CD4-positive, alpha-beta T cell treated with Interleukin-15 for 4 hours (primary cell): ENCODE results near the gene C1orf198.
A peak's percentile ranks its signal among the peaks of the same experiment; 100 is the strongest.

Experiments
- DNase-seq: peaks from one replicate; pipeline ENCODE4 v3.0.0-alpha.2; 2020; ENCODE audit warnings: low spot score

Gene C1orf198

GRCh38 chr1:230867903-230868735, at the start of gene C1orf198:
Gene C1orf198, minus strand, starts transcription at chr1:230868521. Its CDS starts 9 bp downstream, at chr1:230868512.
- DNase-seq = peak; percentile 73

- peak; percentile 74 for DNase-seq
These were observed 49.2 kb upstream of the C1orf198 start for GRCh38 chr1:230917284-230918135.

- DNase-seq = no peak
These were observed 48.4 kb upstream of the C1orf198 start for GRCh38 chr1:230916587-230917283.

GRCh38 chr1:230915078-230915477, 46.8 kb upstream of the C1orf198 start:
- no peak for DNase-seq

GRCh38 chr1:230913496-230913895, 45.2 kb upstream of the C1orf198 start:
- no peak for DNase-seq

- no peak for DNase-seq
These were observed 42.4 kb upstream of the C1orf198 start for GRCh38 chr1:230910755-230911117.

GRCh38 chr1:230909974-230910754, 41.8 kb upstream of the C1orf198 start:
- no peak for DNase-seq

GRCh38 chr1:230907472-230908205, 39.3 kb upstream of the C1orf198 start:
- DNase-seq = no peak

GRCh38 chr1:230906226-230906625, 37.9 kb upstream of the C1orf198 start:
- no peak for DNase-seq

- no peak for DNase-seq
These were observed 37.4 kb upstream of the C1orf198 start for GRCh38 chr1:230905733-230906132.

- DNase-seq = no peak
These were observed 34.1 kb upstream of the C1orf198 start for GRCh38 chr1:230902349-230902923.

- no peak for DNase-seq
These were observed 33.4 kb upstream of the C1orf198 start for GRCh38 chr1:230901671-230902070.

- no peak for DNase-seq
These were observed 32.7 kb upstream of the C1orf198 start for GRCh38 chr1:230900984-230901383.

GRCh38 chr1:230899841-230900251, 31.5 kb upstream of the C1orf198 start:
- DNase-seq = no peak

- DNase-seq = no peak
These were observed 30.4 kb upstream of the C1orf198 start for GRCh38 chr1:230898748-230899147.

- no peak for DNase-seq
These were observed 29.8 kb upstream of the C1orf198 start for GRCh38 chr1:230898144-230898543.

GRCh38 chr1:230896779-230897178, 28.5 kb upstream of the C1orf198 start:
- DNase-seq = no peak

GRCh38 chr1:230895452-230895851, 27.1 kb upstream of the C1orf198 start:
- DNase-seq = no peak

- no peak for DNase-seq
These were observed 26.3 kb upstream of the C1orf198 start for GRCh38 chr1:230894664-230895063.

- no peak for DNase-seq
These were observed 25.7 kb upstream of the C1orf198 start for GRCh38 chr1:230894032-230894431.
